H9 (cell line): Measurements from ENCODE around the gene ALG12. TPM values are rescaled to one million over a fixed set of nuclear protein-coding genes. Genes with fewer than 3 reads are reported as not detected.
A peak's percentile ranks its signal among the peaks of the same experiment; 100 is the strongest.

ENCODE experiments used
- DNase-seq: peaks from one replicate; pipeline ENCODE4 v3.0.0-alpha.2; 2017
- H2AFZ ChIP-seq: one replicate; pipeline ENCODE4 v1.6.1; 2013; ENCODE audit warnings: mild to moderate bottlenecking, low read length, control low read depth, moderate library complexity
- H2AK5ac ChIP-seq: 2 replicates; pipeline ENCODE4 v1.6.1; 2013; ENCODE audit warnings: low read length, control low read depth, mixed read lengths; ENCODE audit not compliant: insufficient read length
- H2BK120ac ChIP-seq: one replicate; pipeline ENCODE4 v1.6.1; 2013; ENCODE audit warnings: low read depth, mild to moderate bottlenecking, low read length, control low read depth, inconsistent platforms; ENCODE audit not compliant: poor library complexity, severe bottlenecking
- H2BK12ac ChIP-seq: 2 replicates; pipeline ENCODE4 v1.6.1; 2013; ENCODE audit warnings: low read length, control low read depth, mixed read lengths, low read depth; ENCODE audit not compliant: insufficient read length
- H2BK15ac ChIP-seq: 2 replicates; pipeline ENCODE4 v1.6.1; 2013; ENCODE audit warnings: low read depth, low read length, control low read depth
- H2BK20ac ChIP-seq: one replicate; pipeline ENCODE4 v1.6.1; 2013; ENCODE audit warnings: low read depth, mild to moderate bottlenecking, low read length, control low read depth, inconsistent platforms; ENCODE audit not compliant: poor library complexity, severe bottlenecking
- H2BK5ac ChIP-seq: 2 replicates; pipeline ENCODE4 v1.6.1; 2013; ENCODE audit warnings: low read length, control low read depth, mixed read lengths; ENCODE audit not compliant: insufficient read length
- H3K14ac ChIP-seq: 2 replicates; pipeline ENCODE4 v1.6.1; 2013; ENCODE audit warnings: low read length, control low read depth; ENCODE audit not compliant: insufficient read depth
- H3K18ac ChIP-seq: 2 replicates; pipeline ENCODE4 v1.6.1; 2013; ENCODE audit warnings: low read depth, mild to moderate bottlenecking, mixed read lengths, low read length, control low read depth; ENCODE audit not compliant: insufficient read length
- H3K23ac ChIP-seq: 2 replicates; pipeline ENCODE4 v1.6.1; 2013; ENCODE audit warnings: low read length, control low read depth, mixed read lengths, low read depth; ENCODE audit not compliant: insufficient read length
- H3K23me2 ChIP-seq: 2 replicates; pipeline ENCODE4 v1.6.1; 2013; ENCODE audit warnings: low read depth, mild to moderate bottlenecking, mixed read lengths, low read length, control low read depth; ENCODE audit not compliant: insufficient read length, poor library complexity, severe bottlenecking
- H3K27ac ChIP-seq: 2 replicates; pipeline ENCODE4 v1.5.1; 2013; ENCODE audit warnings: low read length, control low read depth, mixed read lengths, low read depth; ENCODE audit not compliant: insufficient read length
- H3K27me3 ChIP-seq: 2 replicates; pipeline ENCODE4 v1.6.1; 2013; ENCODE audit warnings: low read length, control low read depth, inconsistent platforms; ENCODE audit not compliant: insufficient read depth
- H3K4ac ChIP-seq: 2 replicates; pipeline ENCODE4 v1.6.1; 2013; ENCODE audit warnings: low read depth, mild to moderate bottlenecking, control low read depth, inconsistent platforms, low read length, moderate library complexity
- H3K4me1 ChIP-seq: 2 replicates; pipeline ENCODE4 v1.6.1; 2013; ENCODE audit warnings: low read length, control low read depth, inconsistent platforms; ENCODE audit not compliant: insufficient read depth
- H3K4me2 ChIP-seq: 2 replicates; pipeline ENCODE4 v1.6.1; 2013; ENCODE audit warnings: low read length, control low read depth, mixed read lengths; ENCODE audit not compliant: insufficient read length, insufficient read depth
- H3K56ac ChIP-seq: 2 replicates; pipeline ENCODE4 v1.6.1; 2013; ENCODE audit warnings: low read depth, mild to moderate bottlenecking, mixed read lengths, low read length, control low read depth; ENCODE audit not compliant: insufficient read length
- H3K79me1 ChIP-seq: 2 replicates; pipeline ENCODE4 v1.6.1; 2013; ENCODE audit warnings: low read depth, mild to moderate bottlenecking, moderate library complexity, low read length, control low read depth, inconsistent platforms; ENCODE audit not compliant: insufficient read depth, poor library complexity, severe bottlenecking
- H3K79me2 ChIP-seq: 2 replicates; pipeline ENCODE4 v1.6.1; 2013; ENCODE audit warnings: low read length, control low read depth, inconsistent platforms; ENCODE audit not compliant: insufficient read depth
- H3K9ac ChIP-seq: 2 replicates; pipeline ENCODE4 v1.6.1; 2013; ENCODE audit warnings: low read length, control low read depth, mixed read lengths; ENCODE audit not compliant: insufficient read length; ENCODE audit errors: extremely low read depth
- H3K9me3 ChIP-seq: one replicate; pipeline ENCODE4 v1.6.1; 2013; ENCODE audit warnings: low read depth, low read length, inconsistent platforms; ENCODE audit not compliant: control insufficient read depth
- H3T11ph ChIP-seq: one replicate; pipeline ENCODE4 v1.6.1; 2013; ENCODE audit warnings: mild to moderate bottlenecking, low read length, control low read depth, inconsistent platforms
- H4K20me1 ChIP-seq: one replicate; pipeline ENCODE4 v1.6.1; 2013; ENCODE audit not compliant: control insufficient read depth, insufficient read length, insufficient read depth
- H4K5ac ChIP-seq: 2 replicates; pipeline ENCODE4 v1.6.1; 2013; ENCODE audit warnings: low read depth, mild to moderate bottlenecking, mixed read lengths, low read length, control low read depth; ENCODE audit not compliant: insufficient read length
- H4K8ac ChIP-seq: replicated peaks from 2 replicates; pipeline ENCODE4 v1.6.1; 2013; ENCODE audit warnings: low read length, control low read depth, mixed read lengths, low read depth; ENCODE audit not compliant: insufficient read length
- H4K91ac ChIP-seq: 2 replicates; pipeline ENCODE4 v1.6.1; 2013; ENCODE audit warnings: low read depth, mild to moderate bottlenecking, moderate library complexity, mixed read lengths, low read length, control low read depth; ENCODE audit not compliant: insufficient read length
- H3K27ac Mint-ChIP-seq, 3 experiments: 2 replicates in 2 of 3; 3 replicates in 1 of 3; pipeline ENCODE4 v1.8.0; 2020 to 2021; ENCODE audit warnings: mixed read lengths in 3 of 3, mild to moderate bottlenecking in 1 of 3, moderate library complexity in 1 of 3
- H3K27me3 Mint-ChIP-seq: 2 replicates; pipeline ENCODE4 v1.8.0; 2021; ENCODE audit warnings: low read depth, mild to moderate bottlenecking, moderate library complexity, mixed read lengths
- H3K36me3 Mint-ChIP-seq, 3 experiments: 2 replicates in 2 of 3; 3 replicates in 1 of 3; pipeline ENCODE4 v1.8.0; 2020 to 2021; ENCODE audit warnings: low read depth in 3 of 3, mixed read lengths in 3 of 3; ENCODE audit not compliant: insufficient read depth in 1 of 3
- H3K4me1 Mint-ChIP-seq, 2 experiments: 2 replicates each; pipeline ENCODE4 v1.8.0; 2020; ENCODE audit warnings: mixed read lengths in 2 of 2
- H3K4me3 Mint-ChIP-seq, 2 experiments: 2 replicates in 1 of 2; 3 replicates in 1 of 2; pipeline ENCODE4 v1.8.0; 2020 to 2021; ENCODE audit warnings: mild to moderate bottlenecking in 2 of 2, mixed read lengths in 2 of 2, moderate library complexity in 1 of 2
- H3K9me3 Mint-ChIP-seq, 2 experiments: 2 replicates in 1 of 2; 3 replicates in 1 of 2; pipeline ENCODE4 v1.8.0; 2020; ENCODE audit warnings: mild to moderate bottlenecking in 2 of 2, mixed read lengths in 2 of 2, moderate library complexity in 1 of 2
- WGBS: extraction: QIAGEN DNeasy Blood & Tissue Kit; methylation state at CpG from one replicate; pipeline ENCODE4 v1.1.7; 2013; ENCODE audit warnings: missing lambda C conversion rate, low lambda C conversion rate, mixed read lengths; ENCODE audit not compliant: insufficient read length; ENCODE audit errors: extremely low coverage; 5-methylcytosine and 5-hydroxymethylcytosine counted together
- total RNA-seq: library from RNA; stranded (reverse); gene quantifications from 2 replicates; pipeline ENCODE4 v1.2.1, GENCODE V29; 2021
- TF ChIP-seq, protein P1 (sequence below): fragments of 200-600 bp; sonication (generic); conservative IDR thresholded peaks from 3 replicates; pipeline ENCODE4 v1.8.0; 2021; ENCODE audit warnings: antibody characterized with exemption, mild to moderate bottlenecking

ALG12 gene
- total RNA-seq, 1 experiment from 2014 or later: 19.2 TPM

DNA sequence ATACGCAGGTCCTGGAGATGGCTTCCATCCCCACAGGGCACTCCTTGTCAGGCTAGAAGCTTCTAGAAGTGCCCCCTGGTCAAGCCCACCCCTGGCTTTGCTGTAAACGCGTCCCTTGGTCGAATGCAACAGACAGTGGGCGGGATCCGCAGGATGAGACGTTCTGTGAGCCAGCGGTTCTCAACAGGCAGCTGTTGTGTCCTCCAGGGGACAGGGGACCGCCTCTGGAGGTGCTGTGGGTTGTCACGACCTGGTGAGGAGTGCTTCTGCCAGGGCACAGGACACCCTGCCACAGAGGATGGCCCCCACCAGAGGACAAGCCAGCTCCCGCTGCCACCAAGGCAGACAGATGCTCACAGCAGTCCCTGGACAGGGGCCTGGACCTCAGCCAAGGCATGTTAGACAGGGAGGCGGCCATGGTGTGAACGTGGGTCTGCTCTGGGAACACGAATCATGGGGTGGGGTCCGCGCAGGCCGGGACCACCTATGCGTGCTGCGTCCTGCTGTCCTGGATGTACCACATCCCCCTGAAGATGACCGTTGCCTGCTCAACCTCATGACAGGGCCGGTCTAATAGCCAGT lies 11.8 kb upstream of the ALG12 start:
- H3K27ac ChIP-seq: no peak overlapping the region
- no peaks in the 10 kb centered on the region for H4K20me1 ChIP-seq
- WGBS: no CpG with 5 or more reads among the region's 21 CpGs
- H3K14ac ChIP-seq: no peak overlapping the region
- H3K4me1 ChIP-seq: no peaks in the 10 kb centered on the region
- H3K56ac ChIP-seq: no peak overlapping the region
- H2BK120ac ChIP-seq: no peak overlapping the region
- H3K18ac ChIP-seq: no peak overlapping the region
- Mint-ChIP-seq H3K36me3 (peaks cover 0 to 11% (median 0%) of the 10 kb centered on the region in 3 experiments; a peak in 2 of 7 replicates), H3K27me3 (peaks cover 26% of the 10 kb centered on the region), H3K27ac (no peak overlapping the region), H3K4me1 (peaks cover 3 to 11% of the 10 kb centered on the region in 2 experiments; a peak in 2 of 4 replicates), H3K9me3 (no peaks in the 10 kb centered on the region), H3K4me3 (peak overlapping the region in 1 of 2 experiments; percentile 51; a peak in 2 of 5 replicates)
- H3K9ac ChIP-seq: no peak overlapping the region
- no peak overlapping the region for H2BK5ac ChIP-seq
- no peak overlapping the region for H4K5ac ChIP-seq
- H2AK5ac ChIP-seq: no peak overlapping the region
- no peaks in the 10 kb centered on the region; the same call in 1 of the 2 replicates for H3K27me3 ChIP-seq
- no peak overlapping the region for H2AFZ ChIP-seq
- TF ChIP-seq, protein P1, sequence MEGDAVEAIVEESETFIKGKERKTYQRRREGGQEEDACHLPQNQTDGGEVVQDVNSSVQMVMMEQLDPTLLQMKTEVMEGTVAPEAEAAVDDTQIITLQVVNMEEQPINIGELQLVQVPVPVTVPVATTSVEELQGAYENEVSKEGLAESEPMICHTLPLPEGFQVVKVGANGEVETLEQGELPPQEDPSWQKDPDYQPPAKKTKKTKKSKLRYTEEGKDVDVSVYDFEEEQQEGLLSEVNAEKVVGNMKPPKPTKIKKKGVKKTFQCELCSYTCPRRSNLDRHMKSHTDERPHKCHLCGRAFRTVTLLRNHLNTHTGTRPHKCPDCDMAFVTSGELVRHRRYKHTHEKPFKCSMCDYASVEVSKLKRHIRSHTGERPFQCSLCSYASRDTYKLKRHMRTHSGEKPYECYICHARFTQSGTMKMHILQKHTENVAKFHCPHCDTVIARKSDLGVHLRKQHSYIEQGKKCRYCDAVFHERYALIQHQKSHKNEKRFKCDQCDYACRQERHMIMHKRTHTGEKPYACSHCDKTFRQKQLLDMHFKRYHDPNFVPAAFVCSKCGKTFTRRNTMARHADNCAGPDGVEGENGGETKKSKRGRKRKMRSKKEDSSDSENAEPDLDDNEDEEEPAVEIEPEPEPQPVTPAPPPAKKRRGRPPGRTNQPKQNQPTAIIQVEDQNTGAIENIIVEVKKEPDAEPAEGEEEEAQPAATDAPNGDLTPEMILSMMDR: no peak
- H2BK20ac ChIP-seq: no peak overlapping the region
- no peaks in the 10 kb centered on the region for H3K79me2 ChIP-seq
- H3K79me1 ChIP-seq: no peaks in the 10 kb centered on the region
- H3K4me2 ChIP-seq: no peak overlapping the region
- no peak overlapping the region for H3T11ph ChIP-seq
- no peak overlapping the region for H2BK12ac ChIP-seq
- no peak for DNase-seq
- no peak overlapping the region for H2BK15ac ChIP-seq
- H3K9me3 ChIP-seq: no peaks in the 10 kb centered on the region
- H4K91ac ChIP-seq: no peak overlapping the region
- peaks cover 4% of the 10 kb centered on the region for H3K23me2 ChIP-seq
- no peak overlapping the region for H3K23ac ChIP-seq
- no peak overlapping the region for H3K4ac ChIP-seq
- H4K8ac ChIP-seq: no peak overlapping the region
